Upper lobe of left lung (tissue), 4 donors: ENCODE measurements around the gene RNF26.
A peak's percentile ranks its signal among the peaks of the same experiment; 100 is the strongest.

ENCODE experiments used
- POLR2A ChIP-seq, 4 donors: fragments of 450-650 bp; IDR thresholded peaks; one replicate each; pipeline ENCODE4 v1.5.1; 2016 to 2017; ENCODE audit warnings: antibody characterized with exemption in 4 of 4, mild to moderate bottlenecking in 2 of 4
- POLR2AphosphoS5 ChIP-seq, 2 donors: sonication (generic); formaldehyde crosslinking; IDR thresholded peaks; one replicate each; pipeline ENCODE4 v1.5.1; 2017; ENCODE audit warnings: antibody characterized with exemption in 2 of 2
- TF ChIP-seq, protein P1 (sequence below), 6 experiments: fragments of 450-650 bp in 4 of 6; fragments of 200-600 bp in 2 of 6; sonication (generic) in 2 of 6; IDR thresholded peaks; one replicate each; pipeline ENCODE4 v1.5.1; 2016 to 2019; ENCODE audit warnings: antibody characterized with exemption in 6 of 6

DNA sequence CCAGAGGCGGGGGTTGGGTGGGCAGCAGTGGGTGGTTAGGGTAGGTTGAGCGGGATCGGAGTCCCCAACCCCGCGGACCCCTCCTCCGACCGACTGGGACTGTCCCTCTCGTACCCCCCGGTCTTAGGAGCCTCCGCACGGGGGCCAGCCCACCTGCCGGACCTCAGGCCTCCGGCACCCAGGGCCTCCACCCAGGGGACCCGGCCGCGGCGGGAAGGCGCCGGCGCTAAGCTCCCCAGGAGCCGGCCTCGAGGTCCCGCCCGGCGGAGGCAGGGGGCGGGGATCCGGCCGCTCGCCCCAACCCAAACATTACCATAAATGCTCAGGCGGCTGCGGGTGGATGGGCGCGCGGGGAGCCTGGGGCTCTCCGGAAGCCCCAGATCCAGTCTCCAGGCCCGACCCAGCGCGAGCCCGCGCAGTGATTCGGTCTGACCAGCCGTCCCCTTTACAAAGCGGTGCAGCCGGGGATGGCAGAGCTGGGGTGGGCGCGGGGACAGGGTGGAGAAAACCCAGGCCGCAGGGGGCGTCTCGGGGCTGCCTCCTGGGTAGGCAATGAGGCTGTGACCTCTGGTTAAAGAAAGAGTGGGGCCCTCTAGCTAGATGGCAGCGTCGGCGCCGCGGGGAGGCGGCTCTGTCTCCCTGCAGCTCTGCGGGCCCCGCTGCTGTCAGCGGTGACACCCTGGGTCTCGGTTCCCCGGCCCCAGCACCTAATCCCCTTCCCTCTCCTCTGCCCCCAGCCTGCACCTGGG, 13.4 kb upstream of the RNF26 start:
- TF ChIP-seq, protein P1, sequence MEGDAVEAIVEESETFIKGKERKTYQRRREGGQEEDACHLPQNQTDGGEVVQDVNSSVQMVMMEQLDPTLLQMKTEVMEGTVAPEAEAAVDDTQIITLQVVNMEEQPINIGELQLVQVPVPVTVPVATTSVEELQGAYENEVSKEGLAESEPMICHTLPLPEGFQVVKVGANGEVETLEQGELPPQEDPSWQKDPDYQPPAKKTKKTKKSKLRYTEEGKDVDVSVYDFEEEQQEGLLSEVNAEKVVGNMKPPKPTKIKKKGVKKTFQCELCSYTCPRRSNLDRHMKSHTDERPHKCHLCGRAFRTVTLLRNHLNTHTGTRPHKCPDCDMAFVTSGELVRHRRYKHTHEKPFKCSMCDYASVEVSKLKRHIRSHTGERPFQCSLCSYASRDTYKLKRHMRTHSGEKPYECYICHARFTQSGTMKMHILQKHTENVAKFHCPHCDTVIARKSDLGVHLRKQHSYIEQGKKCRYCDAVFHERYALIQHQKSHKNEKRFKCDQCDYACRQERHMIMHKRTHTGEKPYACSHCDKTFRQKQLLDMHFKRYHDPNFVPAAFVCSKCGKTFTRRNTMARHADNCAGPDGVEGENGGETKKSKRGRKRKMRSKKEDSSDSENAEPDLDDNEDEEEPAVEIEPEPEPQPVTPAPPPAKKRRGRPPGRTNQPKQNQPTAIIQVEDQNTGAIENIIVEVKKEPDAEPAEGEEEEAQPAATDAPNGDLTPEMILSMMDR (IDR thresholded peaks at IDR 0.05): no peak
- peak in 1 of 2 donors; percentile 40 for TF ChIP-seq POLR2AphosphoS5 (IDR thresholded peaks at IDR 0.05)
- TF ChIP-seq POLR2A (IDR thresholded peaks at IDR 0.05): peak in 2 of 4 donors; percentile 30 to 56
